ENCODE data around the gene CLEC10A.
"Not testable (repeated sequence)": the region's sequence is repeated elsewhere in the genome, so short reads cannot be mapped to it uniquely, and the experiment has no call there.

DNA sequence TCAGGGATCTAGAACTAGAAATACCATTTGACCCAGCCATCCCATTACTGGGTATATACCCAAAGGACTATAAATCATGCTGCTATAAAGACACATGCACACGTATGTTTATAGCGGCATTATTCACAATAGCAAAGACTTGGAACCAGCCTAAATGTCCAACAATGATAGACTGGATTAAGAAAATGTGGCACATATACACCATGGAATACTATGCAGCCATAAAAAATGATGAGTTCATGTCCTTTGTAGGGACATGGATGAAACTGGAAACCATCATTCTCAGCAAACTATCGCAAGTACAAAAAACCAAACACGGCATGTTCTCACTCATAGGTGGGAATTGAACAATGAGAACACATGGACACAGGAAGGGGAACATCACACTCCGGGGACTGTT is 47.5 kb upstream of the CLEC10A start:
- not testable (repeated sequence) for TF ChIP-seq CTCF, POLR2A, POLR2AphosphoS5 (IDR thresholded peaks at IDR 0.05)
